ENCODE results near the gene FFAR2.
A peak's percentile ranks its signal among the peaks of the same experiment; 100 is the strongest.

The FFAR2 gene

GRCh38 chr19:35487656-35488182, 39.7 kb downstream of the FFAR2 start:
- DNase-seq (ENCODE audit: low read depth), result no peak

GRCh38 chr19:35488677-35489076, 40.6 kb downstream of the FFAR2 start:
- DNase-seq (ENCODE audit: low read depth), result no peak

DNA sequence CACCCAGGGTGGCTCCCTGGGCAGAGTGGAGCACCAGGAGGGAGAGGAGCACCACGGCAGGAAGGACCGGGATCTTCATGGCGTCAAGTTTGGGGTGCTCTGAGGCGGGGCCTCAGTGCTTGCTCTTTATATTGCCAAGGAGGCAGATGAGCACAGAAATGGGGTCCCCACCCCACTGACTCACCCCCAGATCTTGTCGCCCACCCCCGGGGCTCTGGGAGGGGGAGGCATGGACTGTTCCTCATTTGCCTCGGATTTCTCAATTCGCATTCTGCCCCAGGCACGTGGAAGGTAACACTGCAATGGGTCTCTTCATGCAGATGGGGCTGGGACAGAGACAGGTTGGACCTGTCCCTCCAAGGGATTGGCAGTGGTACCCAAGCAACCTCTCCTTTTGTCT, 42.3 kb downstream of the FFAR2 start, which contains the start of gene KRTDAP:
TSS of gene KRTDAP (minus strand) at position 101 of the 400 bp plus-strand sequence. CDS start at position 79, 22 bp downstream.
- DNase-seq (ENCODE audit: low read depth), result no peak

DNA sequence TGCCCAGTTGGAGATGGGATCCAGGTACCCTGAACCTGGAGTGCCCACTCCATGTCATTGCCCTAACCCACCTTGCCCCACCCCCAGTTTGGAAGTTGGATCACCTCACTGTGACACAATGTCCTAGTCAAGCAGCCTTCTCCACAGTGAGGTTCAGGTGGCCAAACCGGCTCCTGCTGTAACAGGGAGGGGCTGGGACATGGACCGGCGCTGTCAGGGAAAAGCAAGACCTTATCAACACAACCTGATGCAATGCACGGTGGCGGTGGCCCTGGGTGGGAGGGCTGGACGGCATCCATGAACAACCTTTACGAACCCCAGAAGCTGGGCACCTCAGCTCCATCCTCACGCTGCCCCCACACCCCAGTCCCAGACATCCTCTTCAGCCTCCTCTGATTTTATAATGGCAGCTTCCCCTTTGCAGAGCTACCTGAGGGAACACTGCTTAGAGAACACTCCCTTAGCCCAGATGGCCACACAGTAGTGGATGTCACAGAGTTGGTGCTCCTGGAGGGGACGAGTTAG, 43.8 kb downstream of the FFAR2 start:
- no peak for DNase-seq (ENCODE audit: low read depth)

- DNase-seq (ENCODE audit: low read depth), result no peak
Observed at GRCh38 chr19:35493971-35494370, 45.9 kb downstream of the FFAR2 start.

- DNase-seq (ENCODE audit: low read depth), result peak; percentile 61
Observed at GRCh38 chr19:35495107-35496064, 47.3 kb downstream of the FFAR2 start.

GRCh38 chr19:35497406-35497805, 49.3 kb downstream of the FFAR2 start:
- no peak for DNase-seq (ENCODE audit: low read depth)

DNA sequence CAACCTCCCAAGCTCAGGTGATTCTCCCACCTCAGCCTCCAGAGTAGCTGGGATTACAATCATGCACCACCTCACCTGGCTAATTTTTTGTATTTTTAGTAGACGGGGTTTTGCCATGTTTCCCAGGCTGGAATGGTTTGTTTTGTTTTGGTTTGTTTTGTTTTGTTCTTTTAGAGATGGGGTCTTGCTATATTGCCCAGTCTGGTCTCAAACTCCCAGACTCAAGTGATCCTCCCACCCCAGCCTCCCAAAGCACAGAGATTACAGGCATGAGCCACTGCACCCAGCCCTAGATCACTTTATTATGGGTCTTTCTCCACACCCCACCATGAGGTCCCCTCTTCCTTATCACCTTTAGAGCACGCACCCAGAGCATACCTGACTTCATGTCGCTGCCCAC, 50.2 kb downstream of the FFAR2 start:
- DNase-seq (ENCODE audit: low read depth), result no peak

DNA sequence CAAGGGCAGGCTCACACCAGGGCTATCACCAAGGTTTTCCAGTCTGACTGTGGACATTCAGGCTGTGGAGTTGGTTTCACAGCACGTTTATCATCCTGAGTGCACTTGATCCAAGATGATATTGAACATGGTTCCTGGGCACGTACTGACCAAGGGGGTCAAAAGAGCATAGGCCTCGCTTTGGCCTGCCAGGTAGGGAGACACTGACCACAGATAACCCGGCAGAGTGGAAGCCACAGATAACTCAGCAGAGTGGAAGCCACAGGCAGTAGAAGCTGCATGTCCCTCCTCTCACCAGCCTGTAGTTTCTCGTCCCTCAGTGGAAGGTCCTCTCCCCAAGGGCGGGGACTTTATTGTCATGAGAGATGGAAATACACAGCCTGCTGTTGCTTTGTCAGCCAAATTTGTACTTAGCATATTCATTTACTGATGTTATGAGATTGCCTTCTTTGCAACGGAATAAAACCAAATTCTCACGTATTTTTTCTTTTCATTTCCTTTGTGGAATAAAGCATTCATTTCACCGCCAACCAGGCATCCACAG, 51.0 kb downstream of the FFAR2 start:
- no peak for DNase-seq (ENCODE audit: low read depth)

GRCh38 chr19:35500611-35501010, 52.6 kb downstream of the FFAR2 start:
- no peak for DNase-seq (ENCODE audit: low read depth)
